ENCODE data around the gene TTPAL. TPM values are rescaled to one million over a fixed set of nuclear protein-coding genes. Genes with fewer than 3 reads are reported as not detected.

Gene TTPAL
- total RNA-seq, 2 donors from 2014 or later = 7.3 to 17.6 TPM

- Histone ChIP-seq H3K27me3 (replicated peaks; ENCODE audit: insufficient read depth) (no peaks in the 10 kb centered on the region), H3K27ac (no peak overlapping the region), H3K4me1 (ENCODE audit: control insufficient read depth in 1 of 2, low read depth in 2 of 2) (no peaks in the 10 kb centered on the region), H3K36me3 (no peaks in the 10 kb centered on the region), H3K4me3 (no peak overlapping the region), H3K9me3 (no peaks in the 10 kb centered on the region)
- DNase-seq (ENCODE audit: low spot score) (no peak), ATAC-seq (ENCODE audit: insufficient number of reproducible peaks, low FRiP score, low read depth) (no peak)
- no peak for TF ChIP-seq CTCF (IDR thresholded peaks at IDR 0.05)
Measured at GRCh38 chr20:44450281-44450889, 25.3 kb upstream of the TTPAL start.

- no peak overlapping the region for H3K27ac ChIP-seq
- no peak for TF ChIP-seq CTCF (IDR thresholded peaks at IDR 0.05)
- no peaks in the 10 kb centered on the region for H3K4me1 ChIP-seq (ENCODE audit: control insufficient read depth in 1 of 2, low read depth in 2 of 2)
- H3K9me3 ChIP-seq = no peaks in the 10 kb centered on the region
- no peaks in the 10 kb centered on the region for H3K36me3 ChIP-seq
- no peak overlapping the region for H3K4me3 ChIP-seq
- ATAC-seq (ENCODE audit: insufficient number of reproducible peaks, low FRiP score, low read depth) (no peak), DNase-seq (ENCODE audit: low spot score) (no peak)
- H3K27me3 ChIP-seq (replicated peaks; ENCODE audit: insufficient read depth) = no peaks in the 10 kb centered on the region
Measured at GRCh38 chr20:44450903-44451450, 24.7 kb upstream of the TTPAL start.

- Histone ChIP-seq H3K27ac (no peak overlapping the region), H3K9me3 (no peaks in the 10 kb centered on the region), H3K36me3 (no peaks in the 10 kb centered on the region), H3K4me3 (no peak overlapping the region), H3K27me3 (replicated peaks; ENCODE audit: insufficient read depth) (no peaks in the 10 kb centered on the region), H3K4me1 (ENCODE audit: control insufficient read depth in 1 of 2, low read depth in 2 of 2) (no peaks in the 10 kb centered on the region)
- DNase-seq (ENCODE audit: low spot score) = no peak
- TF ChIP-seq CTCF (IDR thresholded peaks at IDR 0.05) = no peak
- ATAC-seq (ENCODE audit: insufficient number of reproducible peaks, low FRiP score, low read depth) = no peak
Measured at GRCh38 chr20:44454306-44454963, 21.2 kb upstream of the TTPAL start.

DNA sequence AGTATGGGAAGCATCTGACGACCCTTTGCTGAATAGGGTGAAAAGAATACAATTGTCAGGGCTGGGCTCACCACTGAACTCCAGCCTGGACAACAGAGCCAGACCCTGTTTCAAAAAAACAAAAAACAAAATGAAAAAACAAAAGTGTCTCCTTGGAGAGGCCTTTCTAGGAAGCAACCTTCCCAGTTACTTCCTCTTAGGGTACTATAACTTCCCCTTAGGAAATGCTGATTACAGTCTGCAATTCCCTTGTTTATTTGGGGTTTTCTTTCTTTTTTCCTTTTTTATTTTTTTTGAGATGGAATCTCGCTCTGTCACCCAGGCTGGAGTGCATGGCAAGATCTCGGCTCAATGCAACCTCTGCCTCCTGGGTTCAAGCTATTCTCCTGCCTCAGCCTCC is 20.5 kb upstream of the TTPAL start:
- H3K27me3 ChIP-seq (replicated peaks; ENCODE audit: insufficient read depth) = no peaks in the 10 kb centered on the region
- no peak for DNase-seq (ENCODE audit: low spot score)
- no peak for TF ChIP-seq CTCF (IDR thresholded peaks at IDR 0.05)
- H3K4me3 ChIP-seq = no peak overlapping the region
- ATAC-seq (ENCODE audit: insufficient number of reproducible peaks, low FRiP score, low read depth) = no peak
- no peaks in the 10 kb centered on the region for H3K36me3 ChIP-seq
- H3K9me3 ChIP-seq = no peaks in the 10 kb centered on the region
- no peaks in the 10 kb centered on the region for H3K4me1 ChIP-seq (ENCODE audit: control insufficient read depth in 1 of 2, low read depth in 2 of 2)
- H3K27ac ChIP-seq = no peak overlapping the region

GRCh38 chr20:44456611-44457010 is 19.1 kb upstream of the TTPAL start:
- ATAC-seq (ENCODE audit: insufficient number of reproducible peaks, low FRiP score, low read depth) (no peak), DNase-seq (ENCODE audit: low spot score) (no peak)
- Histone ChIP-seq H3K4me1 (ENCODE audit: control insufficient read depth in 1 of 2, low read depth in 2 of 2) (no peaks in the 10 kb centered on the region), H3K27ac (no peak overlapping the region), H3K9me3 (no peaks in the 10 kb centered on the region), H3K27me3 (replicated peaks; ENCODE audit: insufficient read depth) (no peaks in the 10 kb centered on the region), H3K4me3 (no peak overlapping the region), H3K36me3 (no peaks in the 10 kb centered on the region)
- TF ChIP-seq CTCF (IDR thresholded peaks at IDR 0.05) = no peak

All from thoracic aorta (tissue), 2 donors.